HL-60 (cell line): ENCODE results near the gene MUSK.

ENCODE experiments used
- DNase-seq, 2 experiments: peaks; one replicate each; pipeline ENCODE4 v3.0.0-alpha.2; 2010 to 2020; ENCODE audit warnings: low read depth in 1 of 2, low spot score in 1 of 2
- H3K27ac ChIP-seq: fragments of 250-450 bp; sonication (Bioruptor Pico); replicated peaks from 2 replicates; pipeline ENCODE4 v1.5.1; 2020; ENCODE audit warnings: mild to moderate bottlenecking, moderate library complexity
- H3K27me3 ChIP-seq: fragments of 250-450 bp; sonication (Bioruptor Pico); 2 replicates; pipeline ENCODE4 v1.5.1; 2021; ENCODE audit warnings: mild to moderate bottlenecking, moderate library complexity; ENCODE audit not compliant: insufficient read depth, poor library complexity, severe bottlenecking
- H3K4me3 ChIP-seq: replicated peaks from 2 replicates; pipeline ENCODE4 v1.5.1; 2011; ENCODE audit warnings: mild to moderate bottlenecking, control low read depth, low read length; ENCODE audit not compliant: insufficient read depth
- GABPA ChIP-seq: IDR thresholded peaks from 2 replicates; pipeline ENCODE4 v1.6.1; 2012; ENCODE audit warnings: low read depth
- POLR2AphosphoS5 ChIP-seq: IDR thresholded peaks from 2 replicates; pipeline ENCODE4 v1.6.1; 2012; ENCODE audit warnings: low read depth
- REST ChIP-seq: IDR thresholded peaks from 2 replicates; pipeline ENCODE4 v1.6.1; 2012; ENCODE audit warnings: low read depth; ENCODE audit not compliant: insufficient replicate concordance
- SPI1 ChIP-seq: IDR thresholded peaks from 2 replicates; pipeline ENCODE4 v1.6.1; 2012; ENCODE audit warnings: low read depth, mild to moderate bottlenecking, borderline replicate concordance
- TF ChIP-seq, protein P1 (sequence below): IDR thresholded peaks from one replicate; pipeline ENCODE4 v1.5.1; 2011; ENCODE audit warnings: low read length, control low read depth, inconsistent platforms; ENCODE audit not compliant: insufficient read depth

Gene MUSK

DNA sequence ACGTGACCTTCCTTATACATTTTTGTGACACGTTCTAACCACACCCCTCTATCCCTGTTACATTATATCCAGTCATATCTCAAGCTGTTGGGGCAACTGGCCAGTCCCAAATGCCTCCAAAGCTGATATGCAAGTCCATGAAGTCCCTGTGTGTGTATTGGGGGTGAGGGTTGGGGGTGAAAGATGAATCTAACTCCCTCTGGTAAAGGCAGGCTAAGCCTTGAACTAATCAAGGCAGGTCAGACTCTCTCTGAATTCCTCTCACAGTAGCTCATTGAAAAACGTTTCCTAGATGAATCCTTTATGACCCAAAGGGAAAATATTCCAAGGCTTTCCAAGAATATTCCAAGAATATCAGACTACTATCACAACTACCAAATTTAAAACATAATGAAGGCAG, 174.4 kb downstream of the MUSK start:
- Histone ChIP-seq H3K4me3 (no peak overlapping the region), H3K27ac (no peak overlapping the region), H3K27me3 (no peaks in the 10 kb centered on the region)
- TF ChIP-seq REST: no peak
- TF ChIP-seq GABPA: no peak
- TF ChIP-seq POLR2AphosphoS5: no peak
- TF ChIP-seq, protein P1, sequence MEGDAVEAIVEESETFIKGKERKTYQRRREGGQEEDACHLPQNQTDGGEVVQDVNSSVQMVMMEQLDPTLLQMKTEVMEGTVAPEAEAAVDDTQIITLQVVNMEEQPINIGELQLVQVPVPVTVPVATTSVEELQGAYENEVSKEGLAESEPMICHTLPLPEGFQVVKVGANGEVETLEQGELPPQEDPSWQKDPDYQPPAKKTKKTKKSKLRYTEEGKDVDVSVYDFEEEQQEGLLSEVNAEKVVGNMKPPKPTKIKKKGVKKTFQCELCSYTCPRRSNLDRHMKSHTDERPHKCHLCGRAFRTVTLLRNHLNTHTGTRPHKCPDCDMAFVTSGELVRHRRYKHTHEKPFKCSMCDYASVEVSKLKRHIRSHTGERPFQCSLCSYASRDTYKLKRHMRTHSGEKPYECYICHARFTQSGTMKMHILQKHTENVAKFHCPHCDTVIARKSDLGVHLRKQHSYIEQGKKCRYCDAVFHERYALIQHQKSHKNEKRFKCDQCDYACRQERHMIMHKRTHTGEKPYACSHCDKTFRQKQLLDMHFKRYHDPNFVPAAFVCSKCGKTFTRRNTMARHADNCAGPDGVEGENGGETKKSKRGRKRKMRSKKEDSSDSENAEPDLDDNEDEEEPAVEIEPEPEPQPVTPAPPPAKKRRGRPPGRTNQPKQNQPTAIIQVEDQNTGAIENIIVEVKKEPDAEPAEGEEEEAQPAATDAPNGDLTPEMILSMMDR: no peak
- no peak for TF ChIP-seq SPI1
- DNase-seq: no peak

- no peaks in the 10 kb centered on the region for H3K27me3 ChIP-seq
- no peak for DNase-seq
- TF ChIP-seq, protein P1: no peak
- no peak for TF ChIP-seq GABPA
- TF ChIP-seq REST: no peak
- no peak for TF ChIP-seq POLR2AphosphoS5
- no peak for TF ChIP-seq SPI1
- H3K27ac ChIP-seq: no peak overlapping the region
- no peak overlapping the region for H3K4me3 ChIP-seq
Measured at GRCh38 chr9:110844121-110844520, 175.5 kb downstream of the MUSK start.

DNA sequence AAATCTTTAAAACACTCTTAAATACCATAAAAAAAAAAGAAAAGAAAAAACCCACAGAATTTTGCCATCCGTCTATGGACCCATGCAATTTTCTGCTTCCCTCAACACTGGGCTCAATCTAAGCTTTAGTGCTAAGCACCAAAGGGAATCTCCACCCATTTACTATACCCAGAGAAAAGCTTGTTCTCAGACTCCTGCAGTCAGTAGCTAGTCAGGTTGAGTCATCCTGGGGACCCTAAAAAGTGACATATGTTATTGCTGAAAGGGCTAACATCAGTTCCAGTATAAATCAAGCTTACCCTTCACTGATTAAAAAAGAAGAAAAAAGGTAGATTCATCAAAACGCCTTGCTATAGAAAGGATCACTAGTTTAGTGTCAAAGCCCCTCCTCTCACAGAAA, 177.6 kb downstream of the MUSK start:
- TF ChIP-seq REST: no peak
- TF ChIP-seq POLR2AphosphoS5: no peak
- TF ChIP-seq GABPA: no peak
- TF ChIP-seq SPI1: no peak
- TF ChIP-seq, protein P1: no peak
- Histone ChIP-seq H3K4me3 (no peak overlapping the region), H3K27me3 (no peaks in the 10 kb centered on the region), H3K27ac (no peak overlapping the region)
- DNase-seq: no peak
